Measurements from ENCODE around the gene ERGIC2.

GRCh38 chr12:29382251-29382650, 1.3 kb upstream of the ERGIC2 start:
- TF ChIP-seq KAT2B (IDR thresholded peaks at IDR 0.05; ENCODE audit: low read depth, low read length) (no peak), TGIF2 (CRISPR knock-in tag; IDR thresholded peaks at IDR 0.05) (no peak)
